HG03039 (cell line): ENCODE data around the gene CLEC16A.

Source experiments
- ATAC-seq: cut with Tn5 transposase; IDR thresholded peaks from one replicate; pipeline ENCODE4 v1.9.1; 2021; ENCODE audit warnings: mild to moderate bottlenecking, moderate library complexity; ENCODE audit not compliant: unreplicated experiment

CLEC16A gene

DNA sequence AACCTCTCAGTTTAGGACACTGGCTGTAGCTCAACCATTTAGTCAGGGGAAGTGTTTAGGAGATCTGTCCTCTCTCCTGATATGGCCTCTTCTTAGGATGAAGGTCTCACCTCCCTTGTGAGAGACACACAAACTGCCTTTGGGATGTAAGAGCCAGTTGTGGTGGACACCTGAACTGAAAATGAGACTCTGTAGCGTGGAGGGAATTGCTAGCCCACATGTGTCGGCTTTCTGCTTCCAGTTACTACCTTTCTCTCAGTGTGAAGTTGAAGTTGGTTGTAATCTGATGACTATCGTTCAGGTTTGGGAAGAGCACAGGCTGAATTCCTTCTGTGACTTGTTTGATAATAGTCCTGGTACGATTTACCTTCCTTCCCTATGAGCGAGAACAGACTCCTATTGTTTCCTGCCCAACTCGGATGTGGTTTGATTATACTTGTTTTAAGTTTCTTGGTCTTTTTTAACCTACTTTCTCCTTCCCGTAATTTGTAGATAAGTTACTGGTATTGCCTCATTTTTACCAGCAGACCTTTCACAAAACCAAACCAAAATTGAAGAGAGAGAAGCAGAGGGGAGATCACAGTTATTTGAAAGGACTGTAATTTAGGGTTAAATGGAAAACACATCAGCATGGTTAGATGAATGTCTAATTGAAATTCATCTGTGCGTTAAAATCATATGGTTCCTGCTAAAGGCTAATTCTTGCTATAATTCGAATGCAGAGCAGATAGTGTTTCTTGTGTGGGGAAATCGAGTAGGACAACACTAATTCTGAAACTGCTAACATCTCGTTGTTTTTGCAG lies 43.2 kb downstream of the CLEC16A start:
- ATAC-seq = no peak

DNA sequence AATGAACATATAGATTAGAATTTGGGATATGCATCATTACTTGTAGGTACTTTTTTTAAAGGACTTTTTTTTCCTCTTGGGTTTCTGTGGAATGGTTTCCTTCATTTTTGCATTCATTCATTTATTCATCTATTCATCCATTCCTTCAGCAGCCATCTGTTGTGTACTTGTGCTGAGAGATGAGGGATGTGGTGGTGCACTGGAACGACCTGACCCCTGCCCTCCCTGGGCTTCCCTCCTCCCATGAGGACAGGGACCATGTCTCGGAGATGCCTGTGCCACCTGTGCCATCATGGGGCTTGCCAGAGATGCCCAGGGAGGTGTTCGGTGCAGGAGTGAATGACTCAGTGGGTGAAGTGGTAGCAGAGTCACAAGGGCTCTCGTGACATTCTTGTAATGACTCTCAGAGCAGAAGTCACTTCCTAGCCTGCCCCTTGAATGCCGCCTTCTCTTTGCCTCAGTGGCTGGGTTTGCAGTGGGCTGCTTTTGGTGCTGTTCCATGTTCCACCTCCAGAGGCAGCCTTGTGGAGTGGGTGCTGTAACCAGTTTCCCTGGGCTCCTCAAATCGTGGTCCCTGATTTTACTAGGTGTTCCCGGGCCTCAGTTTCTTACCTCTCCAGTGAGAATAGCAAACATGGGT lies 43.9 kb downstream of the CLEC16A start:
- peak; percentile 47 for ATAC-seq

- no peak for ATAC-seq
These were observed 44.5 kb downstream of the CLEC16A start for GRCh38 chr16:10988879-10989278.

GRCh38 chr16:10989559-10989958 lies 45.2 kb downstream of the CLEC16A start:
- ATAC-seq = no peak

- no peak for ATAC-seq
These were observed 46.0 kb downstream of the CLEC16A start for GRCh38 chr16:10990378-10990777.

GRCh38 chr16:10992112-10992511 lies 47.7 kb downstream of the CLEC16A start:
- no peak for ATAC-seq

DNA sequence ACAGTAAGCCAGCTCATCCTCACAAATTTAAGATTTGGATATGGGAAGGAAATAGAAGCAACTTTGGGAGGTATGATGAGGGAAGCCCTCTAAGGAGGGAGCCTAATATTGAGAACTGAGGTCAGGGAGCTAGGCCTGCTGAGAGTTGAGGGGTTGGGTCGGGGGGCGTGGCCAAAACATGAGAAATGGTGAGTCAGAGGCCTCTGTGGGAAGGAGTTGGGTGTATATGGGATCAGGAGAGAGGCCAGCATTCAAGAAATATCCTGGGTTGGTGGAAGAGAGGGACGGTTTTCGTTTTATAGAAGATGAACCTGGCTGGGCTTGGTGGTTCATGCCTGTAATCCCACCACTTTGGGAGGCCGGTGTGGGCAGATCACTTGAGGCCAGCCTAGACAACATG lies 48.4 kb downstream of the CLEC16A start:
- ATAC-seq = no peak

GRCh38 chr16:10993649-10994048 lies 49.3 kb downstream of the CLEC16A start:
- ATAC-seq = no peak

DNA sequence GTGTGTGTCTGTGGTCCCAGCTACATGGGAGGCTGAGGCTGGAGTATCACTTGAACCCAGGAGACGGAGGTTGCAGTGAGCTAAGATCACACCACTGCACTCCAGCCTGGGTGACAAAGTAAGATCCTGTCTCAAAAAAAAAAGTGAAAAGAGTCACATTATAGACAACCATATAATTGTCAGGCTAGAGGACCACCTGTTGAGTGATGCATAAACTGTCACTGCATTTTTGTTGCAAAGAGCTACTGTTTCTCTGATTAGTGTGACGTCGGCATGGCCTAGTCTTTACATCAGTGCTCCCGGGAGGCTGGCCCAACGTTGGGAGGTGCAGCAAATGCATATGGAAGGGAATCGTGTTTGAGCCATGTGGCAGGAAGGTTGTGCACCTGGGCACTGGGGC lies 50.2 kb downstream of the CLEC16A start:
- no peak for ATAC-seq

GRCh38 chr16:10995565-10995964 lies 51.2 kb downstream of the CLEC16A start:
- no peak for ATAC-seq

GRCh38 chr16:10997485-10997884 lies 53.1 kb downstream of the CLEC16A start:
- no peak for ATAC-seq

- no peak for ATAC-seq
These were observed 54.9 kb downstream of the CLEC16A start for GRCh38 chr16:10999300-10999699.

- no peak for ATAC-seq
These were observed 57.2 kb downstream of the CLEC16A start for GRCh38 chr16:11001611-11002010.

DNA sequence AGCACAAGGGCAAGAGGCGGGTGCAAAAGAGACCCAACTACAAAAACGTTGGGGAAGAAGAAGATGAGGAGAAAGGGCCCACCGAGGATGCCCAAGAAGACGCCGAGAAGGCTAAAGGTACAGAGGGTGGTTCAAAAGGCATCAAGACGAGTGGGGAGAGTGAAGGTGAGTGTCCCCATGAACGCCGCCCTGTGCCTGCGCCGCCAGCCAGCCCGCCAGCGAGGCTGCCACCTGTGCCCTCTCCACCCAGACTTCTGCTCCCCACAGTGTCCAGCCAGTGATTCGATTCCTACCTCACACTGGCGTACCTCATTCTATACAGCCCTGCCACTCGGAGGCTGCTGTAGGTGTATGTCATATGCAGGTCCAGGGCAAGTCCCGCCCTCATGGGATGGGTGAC lies 58.8 kb downstream of the CLEC16A start:
- ATAC-seq = no peak

- no peak for ATAC-seq
These were observed 60.0 kb downstream of the CLEC16A start for GRCh38 chr16:11004351-11004750.

DNA sequence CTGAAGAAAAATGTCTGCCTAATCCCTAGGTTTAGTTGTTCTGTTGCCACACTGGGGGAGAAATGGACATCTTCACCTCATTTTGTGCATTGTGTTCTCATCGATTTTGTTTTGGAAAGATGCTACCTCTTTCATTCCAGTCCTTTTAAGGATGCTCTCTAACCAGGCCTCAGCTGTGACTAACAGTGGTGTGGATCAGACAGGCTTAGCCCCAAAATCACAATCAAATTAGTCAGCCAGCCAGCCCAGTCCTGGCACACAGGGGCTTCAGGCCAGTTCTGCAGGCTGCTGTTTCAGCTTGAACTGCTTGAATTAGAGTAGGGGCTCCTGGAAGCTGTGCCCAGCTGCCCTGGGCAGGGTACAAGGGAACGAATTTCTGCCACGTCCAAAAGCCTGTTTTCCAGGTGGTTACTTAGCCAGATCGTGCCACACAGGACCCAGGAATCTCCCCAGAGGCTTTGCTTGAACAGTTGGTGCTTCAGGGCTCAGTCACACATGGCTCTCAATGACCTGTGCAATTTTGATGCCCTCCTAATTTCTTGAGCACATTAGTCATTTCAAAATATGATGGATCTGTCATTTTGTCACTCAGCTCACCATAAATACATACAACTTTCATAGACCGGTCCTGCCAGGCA lies 60.7 kb downstream of the CLEC16A start:
- ATAC-seq = no peak

- no peak for ATAC-seq
These were observed 61.2 kb downstream of the CLEC16A start for GRCh38 chr16:11005611-11005975.

GRCh38 chr16:11006656-11007055 lies 62.3 kb downstream of the CLEC16A start:
- ATAC-seq = no peak

DNA sequence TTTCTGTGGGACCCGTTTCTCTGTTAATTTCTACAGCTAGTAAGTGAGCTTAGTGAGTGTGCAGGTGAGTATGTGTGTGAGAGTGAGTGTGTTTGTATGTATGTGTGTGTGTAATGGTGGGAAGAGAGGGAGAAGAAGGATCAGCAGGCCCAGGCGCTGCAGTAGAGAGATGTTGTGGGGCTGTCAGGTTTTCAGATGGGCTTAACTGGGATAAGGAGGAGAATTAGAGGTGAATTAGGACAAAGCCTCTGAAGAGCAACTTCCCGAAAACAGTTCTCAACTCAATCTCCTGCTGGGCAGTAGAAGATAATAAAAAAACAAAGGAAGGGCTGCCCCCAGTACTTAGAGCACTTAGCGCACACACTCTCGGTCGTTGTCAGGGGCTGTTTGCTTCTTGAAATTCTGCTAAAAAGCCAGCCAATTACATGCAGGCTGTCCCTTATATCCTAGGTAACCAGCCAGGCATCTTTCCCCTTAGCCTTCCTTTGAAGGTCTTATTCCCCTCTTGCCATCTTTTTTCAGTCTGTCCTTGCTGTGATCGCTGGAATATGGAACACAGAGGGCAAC lies 63.4 kb downstream of the CLEC16A start:
- ATAC-seq = no peak

- ATAC-seq = no peak
These were observed 64.8 kb downstream of the CLEC16A start for GRCh38 chr16:11009027-11009755.

- ATAC-seq = no peak
These were observed 66.3 kb downstream of the CLEC16A start for GRCh38 chr16:11010575-11011221.
